Measurements from ENCODE around the gene GNAQ.

Gene GNAQ

DNA sequence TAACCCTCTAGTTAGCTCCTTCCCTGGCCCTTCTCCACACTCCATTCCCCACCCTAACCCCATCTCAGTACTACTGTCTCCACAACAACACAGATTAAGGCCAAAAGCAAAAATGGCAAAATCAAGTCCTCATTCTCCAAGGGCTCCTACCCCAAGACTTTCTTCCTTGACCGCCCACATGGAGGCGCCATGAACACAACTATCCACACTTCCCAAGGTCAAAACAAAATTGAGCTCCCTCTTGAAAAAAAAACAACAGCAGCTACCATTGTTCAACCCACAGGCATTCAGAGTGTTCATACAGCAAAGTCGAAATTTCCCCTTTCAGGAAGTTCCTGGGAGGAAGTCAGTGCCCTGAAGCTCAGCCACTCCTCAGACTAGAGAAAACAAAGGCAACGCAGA, 54.4 kb downstream of the GNAQ start:
- in situ Hi-C loops (cut with MboI; ENCODE audit: low sequenced_read_pairs): no loop called here

DNA sequence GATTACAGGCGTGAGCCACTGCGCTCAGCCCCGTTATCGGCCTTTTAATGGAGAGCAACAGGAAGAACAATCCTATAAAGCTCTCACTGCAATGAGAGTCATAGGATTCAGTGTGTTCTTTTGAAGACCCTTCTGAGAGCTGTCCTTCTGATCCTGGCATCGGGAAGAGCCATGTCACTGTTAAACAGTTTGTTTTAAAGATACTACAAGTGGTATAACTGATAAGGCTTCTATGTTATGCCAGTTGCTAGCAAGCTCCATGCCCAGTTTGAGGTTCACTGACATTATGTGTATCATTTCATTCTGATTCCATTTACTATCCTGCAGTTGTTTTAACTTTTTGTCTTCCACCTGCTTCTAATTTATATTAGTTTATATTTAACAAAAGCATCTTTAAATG, 55.8 kb downstream of the GNAQ start:
- in situ Hi-C loops (cut with MboI; ENCODE audit: low sequenced_read_pairs): no loop called here

DNA sequence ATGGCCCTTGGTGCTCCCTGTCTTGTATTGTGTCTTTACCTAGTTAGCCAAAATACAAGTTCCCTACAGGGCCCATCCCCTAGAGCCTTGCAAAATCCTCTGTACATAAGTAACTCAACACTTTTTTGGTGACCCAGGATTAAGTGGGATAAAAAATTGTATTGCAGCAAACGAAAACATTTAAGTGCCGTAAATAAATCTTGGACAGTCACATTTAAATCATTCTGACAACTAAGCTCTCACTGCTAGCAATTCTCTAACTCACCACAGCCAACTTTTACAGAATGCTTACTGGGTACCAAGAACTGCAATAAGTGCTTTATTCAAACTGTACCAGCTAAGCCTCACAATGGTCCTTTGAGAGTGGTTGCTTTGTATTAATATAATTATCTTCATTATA, 56.6 kb downstream of the GNAQ start:
- in situ Hi-C loops (cut with MboI; ENCODE audit: low sequenced_read_pairs): no loop called here

DNA sequence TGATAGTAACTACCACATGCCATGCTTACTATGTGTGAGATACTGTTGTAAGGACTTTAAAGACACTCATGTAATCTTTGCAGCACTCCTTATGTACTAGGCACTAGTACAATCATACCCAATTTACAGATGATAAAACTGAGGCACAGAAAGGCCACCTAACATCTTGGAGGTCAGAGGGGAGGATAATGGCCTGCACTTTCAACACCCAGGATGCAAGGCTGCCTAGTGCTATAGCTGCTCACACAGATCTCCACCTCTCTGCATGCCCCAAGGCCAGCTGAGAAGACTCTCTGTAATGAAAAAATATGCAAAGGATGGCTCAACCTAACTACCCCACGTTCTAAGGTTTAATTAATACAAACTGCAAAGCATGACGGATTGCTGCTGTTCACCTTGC, 57.2 kb downstream of the GNAQ start:
- in situ Hi-C loops (cut with MboI; ENCODE audit: low sequenced_read_pairs): no loop called here

DNA sequence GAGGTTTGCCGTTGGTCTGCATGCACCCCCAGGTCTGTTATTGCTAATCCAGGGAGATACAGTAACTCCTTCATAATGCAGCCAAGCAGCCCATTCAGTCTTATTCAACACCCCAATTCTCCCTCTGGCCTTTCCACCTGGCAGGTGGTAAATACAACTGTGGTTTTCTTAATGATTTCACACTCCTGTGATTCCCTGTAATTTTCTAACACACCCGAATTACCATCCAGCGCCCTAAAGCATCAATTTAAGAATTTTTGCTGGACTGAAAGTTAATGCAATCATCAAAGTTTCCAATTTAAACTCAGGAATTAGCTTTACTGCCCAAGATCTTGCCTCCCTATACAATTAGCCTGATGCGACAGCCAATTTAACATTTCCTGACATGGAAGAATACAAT, 62.5 kb downstream of the GNAQ start:
- in situ Hi-C loops (cut with MboI; ENCODE audit: low sequenced_read_pairs): loop anchor here (10.0 kb wide), 1 partner anchor 156 kb away; no protein-coding TSS in a partner anchor

DNA sequence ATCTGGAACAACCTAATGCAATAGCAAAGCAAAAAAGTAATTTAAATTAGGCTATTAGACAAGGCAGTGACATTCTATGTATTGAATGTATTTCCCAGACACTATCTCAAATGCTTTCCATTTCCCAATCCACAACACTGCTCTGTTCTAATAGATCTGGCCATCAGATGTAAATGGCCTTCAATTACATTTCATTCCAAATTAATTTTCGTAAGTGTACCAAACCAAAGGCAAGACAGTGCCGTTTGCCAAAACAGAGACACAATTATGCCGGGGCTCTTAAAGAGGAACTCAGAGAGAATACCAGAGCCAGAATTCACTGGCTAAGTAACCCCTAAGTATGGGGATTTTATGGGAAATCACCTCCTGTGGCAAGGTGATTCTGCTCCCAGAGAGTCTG, 63.1 kb downstream of the GNAQ start:
- in situ Hi-C loops (cut with MboI; ENCODE audit: low sequenced_read_pairs): loop anchor here (10.0 kb wide), 1 partner anchor 156 kb away; no protein-coding TSS in a partner anchor

DNA sequence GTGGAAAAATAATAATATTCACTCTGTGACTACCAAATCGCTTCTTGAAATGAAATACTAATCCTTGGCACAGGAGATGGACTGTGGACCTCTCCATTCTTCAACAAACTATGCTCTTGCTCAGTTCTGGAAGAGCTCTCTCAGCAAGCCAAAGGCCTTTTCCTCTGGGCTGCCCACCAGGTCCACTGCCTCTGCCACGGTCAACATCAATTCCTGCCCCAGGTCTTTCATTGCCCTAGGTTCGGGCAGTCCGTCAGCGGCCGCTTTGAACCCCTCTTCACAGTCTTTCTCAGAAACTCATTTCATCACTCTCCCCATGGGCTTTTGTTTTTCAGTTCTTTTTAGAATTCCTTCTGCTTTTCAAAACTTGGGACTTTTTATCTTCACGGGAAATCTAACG, 64.9 kb downstream of the GNAQ start:
- in situ Hi-C loops (cut with MboI; ENCODE audit: low sequenced_read_pairs): loop anchor here (10.0 kb wide), 1 partner anchor 158 kb away; no protein-coding TSS in a partner anchor

DNA sequence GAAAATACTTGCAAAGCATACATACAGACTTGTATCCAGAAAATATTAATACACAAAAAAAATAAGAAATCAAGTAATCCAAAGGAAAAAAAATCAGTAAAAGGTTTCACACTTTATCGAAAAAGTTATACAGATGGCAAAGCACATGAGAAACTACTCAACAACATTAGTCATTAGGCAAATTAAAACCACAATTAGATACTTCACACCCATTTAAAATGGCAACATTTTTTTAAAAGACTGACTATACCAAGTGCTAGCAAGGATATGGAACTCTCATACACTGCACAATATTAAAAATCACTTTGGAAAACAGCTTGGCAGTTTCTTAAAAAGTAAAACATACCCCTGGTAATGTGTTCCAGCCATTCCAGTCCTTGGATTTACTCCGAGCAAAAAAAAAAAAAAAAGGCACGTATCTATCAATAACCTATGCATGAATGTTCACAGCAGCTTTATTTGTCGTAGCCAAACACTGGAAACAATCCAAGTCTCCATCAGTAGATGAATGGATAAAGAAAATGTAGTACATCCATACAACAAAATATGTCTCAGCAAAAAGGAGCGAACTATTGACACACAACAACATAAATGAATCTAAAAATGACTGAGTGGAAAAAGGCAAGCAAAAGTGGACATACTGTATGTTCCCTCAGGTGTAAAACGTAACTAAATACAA, 66.0 kb downstream of the GNAQ start:
- in situ Hi-C loops (cut with MboI; ENCODE audit: low sequenced_read_pairs): loop anchor here (10.0 kb wide), 1 partner anchor 159 kb away; no protein-coding TSS in a partner anchor

DNA sequence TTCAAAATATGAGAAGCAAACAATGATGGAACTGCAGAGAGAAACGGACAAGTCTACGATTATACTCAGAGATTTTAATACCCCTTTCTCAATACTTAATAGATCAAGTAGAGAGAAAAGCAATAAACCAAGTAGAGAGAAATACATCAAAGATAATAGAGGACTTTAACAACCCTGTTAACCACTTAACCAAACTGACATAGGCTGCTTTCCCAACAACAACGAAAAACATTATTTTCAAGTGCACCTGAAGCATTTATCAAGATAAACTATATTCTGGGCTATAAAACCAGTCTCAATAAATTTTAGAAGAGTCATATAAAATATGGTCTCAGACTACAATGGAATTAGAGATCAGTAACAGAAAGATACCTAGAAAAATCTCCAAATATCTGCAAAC, 67.4 kb downstream of the GNAQ start:
- in situ Hi-C loops (cut with MboI; ENCODE audit: low sequenced_read_pairs): loop anchor here (10.0 kb wide), 1 partner anchor 161 kb away; no protein-coding TSS in a partner anchor

DNA sequence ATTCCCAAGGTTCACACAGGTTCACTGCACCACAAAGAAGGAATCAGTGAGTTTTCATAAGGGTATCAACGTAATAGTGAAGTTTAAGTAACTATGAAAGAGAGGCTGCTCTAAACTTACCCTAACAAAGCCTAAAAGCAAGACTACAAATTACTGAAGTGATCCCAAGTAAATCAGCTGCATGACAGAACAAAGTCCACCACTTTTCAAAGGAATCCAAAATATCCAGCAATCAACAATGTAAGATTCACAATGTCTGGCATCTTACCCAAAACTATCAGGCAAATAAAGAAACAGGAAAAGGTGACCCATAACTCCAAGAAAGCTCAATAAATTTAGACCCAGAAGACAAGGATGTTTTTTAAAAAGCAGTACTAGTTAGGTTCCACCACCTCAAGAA, 70.1 kb downstream of the GNAQ start:
- in situ Hi-C loops (cut with MboI; ENCODE audit: low sequenced_read_pairs): loop anchor here (10.0 kb wide), 1 partner anchor 163 kb away; no protein-coding TSS in a partner anchor

DNA sequence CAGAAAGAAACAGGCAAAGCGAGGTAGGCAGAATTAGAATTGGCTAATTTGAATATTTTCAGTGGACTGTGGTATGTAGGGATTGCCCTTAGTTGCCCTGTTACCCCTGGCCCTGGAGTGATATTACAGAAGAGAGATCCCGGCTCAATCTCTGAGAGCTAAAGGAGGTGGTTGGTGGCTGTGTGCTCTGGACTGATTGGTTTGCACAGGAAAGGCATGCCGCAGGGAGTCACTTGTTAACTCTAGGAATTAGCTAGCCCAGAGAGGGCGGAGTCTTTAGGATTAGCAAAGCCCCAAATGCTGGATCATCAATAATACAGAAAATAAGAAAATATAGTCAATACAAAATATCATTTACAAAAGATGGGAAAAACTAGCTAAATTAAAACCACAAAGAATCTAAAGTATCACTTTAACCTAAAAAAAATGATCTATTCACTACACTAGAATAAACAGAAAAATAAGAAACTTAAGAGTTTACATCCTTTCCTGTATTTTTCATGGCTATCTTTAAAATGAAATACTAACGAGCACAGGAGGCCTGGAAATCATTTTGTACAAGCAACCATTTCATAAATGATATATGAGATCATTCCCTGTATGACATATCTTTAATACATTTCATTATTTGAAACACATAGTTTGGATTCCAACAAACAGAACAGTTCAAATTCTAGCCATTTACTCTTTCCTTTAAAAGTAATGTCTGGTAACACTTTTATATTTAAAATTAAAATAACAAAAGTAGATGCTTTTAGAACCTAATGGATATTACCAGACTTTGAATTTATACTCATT, 71.1 kb downstream of the GNAQ start:
- in situ Hi-C loops (cut with MboI; ENCODE audit: low sequenced_read_pairs): loop anchor here (10.0 kb wide), 1 partner anchor 164 kb away; no protein-coding TSS in a partner anchor

DNA sequence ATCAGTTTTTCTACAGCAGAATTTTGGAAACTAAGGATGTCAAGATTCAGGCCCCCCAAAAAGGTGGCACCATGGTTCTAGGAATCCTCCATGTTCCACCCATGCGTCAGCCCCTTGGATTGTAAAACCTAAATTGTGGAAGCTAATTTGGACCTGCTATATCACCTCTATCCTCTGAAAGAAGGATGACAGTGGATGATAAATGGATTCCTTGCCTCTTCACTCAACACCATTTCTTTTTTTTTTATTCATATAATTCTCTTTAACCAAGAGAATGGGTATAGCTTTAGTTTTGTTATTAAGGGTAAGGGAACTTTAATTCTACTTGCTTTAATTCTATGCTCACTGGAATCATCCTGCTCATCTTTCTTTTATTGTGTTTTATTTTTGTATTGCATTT, 71.8 kb downstream of the GNAQ start:
- in situ Hi-C loops (cut with MboI; ENCODE audit: low sequenced_read_pairs): loop anchor here (10.0 kb wide), 1 partner anchor 165 kb away; no protein-coding TSS in a partner anchor

DNA sequence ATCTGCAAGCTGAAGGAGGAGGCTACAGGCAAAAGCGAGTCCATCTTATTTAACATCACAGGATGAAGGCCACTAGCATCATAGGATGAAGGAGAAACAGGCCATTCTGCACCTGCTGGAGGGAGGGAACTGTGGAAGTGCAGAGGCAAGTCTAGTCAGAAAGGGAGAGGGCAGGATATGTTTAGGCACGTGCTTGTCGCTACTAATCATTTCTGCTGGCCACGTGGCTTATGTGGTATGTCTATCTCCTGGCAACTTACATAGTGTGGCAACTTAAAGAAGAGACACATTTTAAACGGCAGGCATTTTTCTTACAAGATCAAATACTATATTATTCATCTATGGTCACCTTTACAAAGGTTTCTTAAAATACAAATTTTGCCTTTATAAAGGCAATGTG, 74.0 kb downstream of the GNAQ start:
- in situ Hi-C loops (cut with MboI; ENCODE audit: low sequenced_read_pairs): no loop called here

DNA sequence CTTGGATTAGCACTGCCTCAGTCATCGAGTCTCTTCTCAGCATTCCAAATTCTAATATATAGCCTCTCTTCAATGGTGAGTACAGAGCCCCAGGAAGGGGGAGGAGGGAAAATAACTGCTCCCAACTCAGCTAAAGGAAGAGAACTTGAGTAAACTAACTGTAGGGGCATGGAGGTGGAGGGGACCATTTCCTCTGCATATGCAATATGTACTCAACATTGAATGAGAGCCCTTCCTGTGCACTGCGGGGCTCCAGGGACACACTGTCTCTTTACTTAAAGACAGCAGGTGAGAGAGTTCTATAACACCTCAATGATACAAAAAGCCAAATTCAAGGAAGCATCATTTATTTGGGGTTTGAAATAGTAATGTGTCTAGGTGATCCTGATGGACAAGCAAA, 75.1 kb downstream of the GNAQ start:
- in situ Hi-C loops (cut with MboI; ENCODE audit: low sequenced_read_pairs): no loop called here

DNA sequence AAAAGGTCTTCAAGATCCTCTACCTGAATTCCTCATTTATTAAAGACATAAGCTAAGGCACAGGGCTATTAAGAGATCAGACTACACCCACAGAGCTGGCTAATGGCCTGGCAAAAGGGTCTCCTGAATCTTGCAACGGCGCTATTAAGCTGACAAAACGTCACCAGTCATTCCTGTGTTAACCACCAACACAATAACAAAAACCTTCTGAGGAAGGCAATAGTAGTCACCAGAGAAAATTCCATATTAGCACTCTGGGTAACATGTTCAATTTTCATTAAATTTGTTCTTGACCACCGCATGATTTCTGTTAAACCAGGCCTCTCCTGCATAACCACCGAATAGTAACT, 77.0 kb downstream of the GNAQ start:
- in situ Hi-C loops (cut with MboI; ENCODE audit: low sequenced_read_pairs): no loop called here

DNA sequence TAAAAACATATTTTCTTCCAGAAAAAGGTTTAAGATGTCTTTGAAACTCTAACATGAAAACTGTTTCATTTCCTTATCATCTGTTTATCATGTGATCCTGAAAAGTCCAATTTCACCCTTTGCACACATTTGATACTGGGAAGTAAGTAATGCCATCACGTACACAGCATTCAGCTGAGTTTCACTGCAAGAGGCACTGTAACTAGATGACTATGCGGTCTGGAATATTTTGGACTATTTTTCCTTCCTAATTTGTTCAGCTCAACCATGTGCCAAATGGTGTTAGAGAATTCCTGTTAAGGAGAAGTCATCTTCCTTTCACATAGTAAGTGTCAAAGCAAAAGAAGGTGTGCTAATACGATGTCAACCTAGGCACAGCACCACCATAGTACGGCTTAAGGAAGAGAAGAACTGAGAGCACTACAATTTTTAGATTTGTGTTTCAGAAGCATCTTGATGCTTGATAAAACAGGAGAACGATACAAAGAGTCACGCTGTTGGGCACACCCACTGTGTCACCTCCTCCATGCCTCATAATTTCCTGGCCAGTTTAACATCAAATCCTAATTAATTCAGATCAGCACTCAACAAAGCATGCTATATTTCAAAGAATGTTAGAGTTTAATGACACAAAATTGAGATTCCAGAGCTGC, 77.5 kb downstream of the GNAQ start:
- in situ Hi-C loops (cut with MboI; ENCODE audit: low sequenced_read_pairs): no loop called here

DNA sequence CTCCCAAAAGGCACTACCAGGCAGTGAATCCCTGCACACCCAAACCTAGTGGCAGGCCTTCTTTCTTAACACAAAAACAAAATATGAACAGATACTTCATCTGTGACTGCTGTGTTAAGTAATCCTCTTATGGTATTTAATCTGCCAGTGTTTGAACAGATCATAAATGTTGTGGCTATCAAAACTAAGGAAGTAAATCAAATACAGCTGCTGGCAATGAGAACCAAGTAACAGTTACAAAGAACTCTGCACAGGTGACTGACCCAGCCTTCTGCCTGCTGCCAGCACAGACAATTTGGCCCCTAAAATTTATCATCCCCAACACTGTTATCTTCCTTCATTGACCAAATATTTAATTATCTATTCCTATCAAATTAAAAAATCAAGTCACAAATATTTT, 78.0 kb downstream of the GNAQ start:
- in situ Hi-C loops (cut with MboI; ENCODE audit: low sequenced_read_pairs): no loop called here

DNA sequence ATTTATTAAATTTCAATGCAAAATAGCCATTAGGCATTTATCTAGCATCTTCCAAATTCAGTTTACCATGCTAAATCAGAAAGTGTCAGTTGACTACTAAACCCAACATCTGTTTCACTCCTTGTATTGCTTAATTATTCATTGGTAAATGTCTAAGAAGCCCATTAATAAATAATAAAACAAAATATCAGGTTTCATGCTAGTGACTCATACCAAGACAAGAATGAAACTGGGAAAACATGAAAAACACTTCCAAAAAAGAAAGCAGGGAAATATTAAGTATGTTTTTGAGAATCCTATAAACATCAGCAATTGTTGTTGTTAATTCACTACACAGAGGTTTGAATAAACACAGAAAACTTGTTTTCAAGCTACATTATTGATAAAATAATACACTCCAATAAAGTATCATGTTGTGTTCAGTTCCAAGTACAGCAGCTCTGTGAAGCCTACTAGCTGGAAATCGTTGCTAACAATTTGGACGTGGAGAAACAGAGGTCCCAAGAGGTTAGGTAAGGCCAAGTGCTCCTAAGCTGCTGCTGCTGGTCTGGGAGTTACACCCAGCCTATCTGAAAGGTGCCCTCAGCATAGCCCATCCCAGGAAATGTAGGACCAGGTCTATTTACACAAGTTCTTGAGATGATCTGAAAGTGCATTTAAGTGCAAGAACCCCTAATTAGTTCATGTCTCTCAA, 78.8 kb downstream of the GNAQ start:
- in situ Hi-C loops (cut with MboI; ENCODE audit: low sequenced_read_pairs): no loop called here

DNA sequence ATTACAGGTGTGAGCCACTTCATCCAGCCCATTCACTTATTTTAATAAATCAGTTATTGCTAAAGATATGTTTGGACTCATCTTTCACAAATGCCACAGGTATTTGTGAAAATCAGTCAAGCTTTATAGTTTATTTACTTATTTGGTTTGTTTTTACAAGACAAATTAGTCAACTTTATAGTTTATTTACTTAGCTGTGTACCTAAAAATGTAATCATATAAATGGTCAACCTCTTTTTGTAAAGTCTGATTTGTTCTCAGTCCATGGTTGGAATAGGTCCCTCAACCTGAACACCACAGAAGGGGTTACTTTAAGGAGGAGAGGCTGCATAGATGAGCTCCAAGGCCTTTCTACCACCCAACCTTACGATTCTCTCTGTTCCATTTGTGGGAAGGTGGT, 80.2 kb downstream of the GNAQ start:
- in situ Hi-C loops (cut with MboI; ENCODE audit: low sequenced_read_pairs): no loop called here

DNA sequence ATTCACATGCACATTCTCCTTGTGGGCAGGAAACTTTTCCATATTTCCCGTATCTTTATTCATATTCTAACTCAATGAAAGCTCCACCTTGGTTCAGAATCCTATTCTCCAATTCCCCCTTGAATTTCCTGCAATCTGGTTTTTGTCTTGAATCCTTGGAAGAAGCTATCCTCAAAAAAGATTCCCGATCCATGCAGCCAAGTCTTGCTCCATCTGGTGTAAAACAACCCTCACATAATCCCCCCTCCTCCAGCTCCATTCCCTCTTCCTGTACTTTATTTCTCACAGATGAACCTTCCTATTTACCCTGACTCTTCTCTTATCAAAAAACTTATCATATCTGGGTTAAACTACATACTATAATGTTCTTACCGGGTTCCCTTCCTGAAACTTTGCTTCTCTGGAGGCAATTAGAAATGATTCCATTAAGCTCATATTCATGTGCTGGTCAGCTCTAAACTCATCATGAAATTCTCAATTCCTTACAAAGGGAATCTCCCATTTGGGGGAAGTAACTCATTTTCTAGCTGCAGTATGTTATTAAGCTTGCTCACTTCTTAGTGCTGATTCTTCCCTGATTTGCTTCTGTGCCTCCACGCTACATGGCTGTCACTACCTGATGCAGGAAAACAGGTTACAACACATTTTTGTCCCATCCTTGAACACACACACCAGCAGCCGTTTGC, 81.7 kb downstream of the GNAQ start:
- in situ Hi-C loops (cut with MboI; ENCODE audit: low sequenced_read_pairs): no loop called here
